IMR-90 (cell line): ENCODE measurements around the gene RIC8A.
A peak's percentile ranks its signal among the peaks of the same experiment; 100 is the strongest.

Experiments
- CTCF ChIP-seq: conservative IDR thresholded peaks from 2 replicates; pipeline ENCODE4 v1.5.1; 2012; ENCODE audit warnings: mild to moderate bottlenecking, low read depth, low read length, improper control_type of control experiment
- MAZ ChIP-seq: IDR thresholded peaks from 2 replicates; pipeline ENCODE4 v1.6.1; 2012; ENCODE audit warnings: low read depth, mild to moderate bottlenecking, low read length, improper control_type of control experiment, moderate library complexity, borderline replicate concordance
- POLR2A ChIP-seq: IDR thresholded peaks from 2 replicates; pipeline ENCODE4 v1.6.1; 2012; ENCODE audit warnings: mild to moderate bottlenecking, low read depth, low read length
- RFX5 ChIP-seq: IDR thresholded peaks from 2 replicates; pipeline ENCODE4 v1.8.0; 2012; ENCODE audit warnings: low read depth, mild to moderate bottlenecking, low read length, moderate library complexity
- SMC3 ChIP-seq: fragments of 150-350 bp; IDR thresholded peaks from 2 replicates; pipeline ENCODE4 v1.6.1; 2016; ENCODE audit warnings: low read depth, mild to moderate bottlenecking, antibody characterized with exemption, low read length, moderate library complexity

GRCh38 chr11:207208-207862 lies at the start of gene RIC8A, which contains the start of gene BET1L:
- TF ChIP-seq CTCF = no peak
- TF ChIP-seq SMC3 = no peak
- peak; percentile 96 for TF ChIP-seq POLR2A
- no peak for TF ChIP-seq RFX5
- peak; percentile 96 for TF ChIP-seq MAZ
